Upper lobe of right lung (tissue), 1 donor: Measurements from ENCODE around the gene HP. TPM values are rescaled to one million over a fixed set of nuclear protein-coding genes. Genes with fewer than 3 reads are reported as not detected.
"Not testable (repeated sequence)": the region's sequence is repeated elsewhere in the genome, so short reads cannot be mapped to it uniquely, and the experiment has no call there.

Source experiments
- ATAC-seq: fragments of 200-7000 bp; cut with Tn5 transposase; one replicate; pipeline ENCODE4 v1.9.1; 2020; ENCODE audit warnings: mild to moderate bottlenecking, moderate library complexity
- DNase-seq: peaks from one replicate; pipeline ENCODE4 v3.0.0-alpha.2; 2020
- H3K27ac ChIP-seq: fragments of 200-600 bp; one replicate; pipeline ENCODE4 v1.8.0; 2022
- H3K27me3 ChIP-seq: fragments of 200-600 bp; one replicate; pipeline ENCODE4 v1.8.0; 2022; ENCODE audit warnings: mild to moderate bottlenecking
- H3K36me3 ChIP-seq: fragments of 200-600 bp; one replicate; pipeline ENCODE4 v1.8.0; 2022
- H3K4me1 ChIP-seq: fragments of 200-600 bp; one replicate; pipeline ENCODE4 v1.8.0; 2022
- H3K4me3 ChIP-seq: fragments of 200-600 bp; one replicate; pipeline ENCODE4 v1.8.0; 2022; ENCODE audit warnings: mild to moderate bottlenecking
- H3K9me3 ChIP-seq: fragments of 200-600 bp; one replicate; pipeline ENCODE4 v1.8.0; 2022
- CTCF ChIP-seq: fragments of 200-600 bp; IDR thresholded peaks from one replicate; pipeline ENCODE4 v1.8.0; 2022; ENCODE audit warnings: antibody characterized with exemption
- intact Hi-C: fragments of 100-400 bp; cut with DNase I; formaldehyde crosslinking; loops from one replicate; pipeline ENCODE4 v1.11.0; 2022
- total RNA-seq: library from RNA; stranded (reverse); fragmentation: NEBNext Ultra II Directional; extraction: Animal tissue kit (Norgen Biotek cat#: 25700); gene quantifications from one replicate; pipeline ENCODE4 v1.2.1, GENCODE V29; 2021
- donor health status: DM: no; HTN: yes; CAD: no; lungs with severe emphysema.

The HP gene
- total RNA-seq, 1 donor from 2014 or later, result 94.2 TPM

DNA sequence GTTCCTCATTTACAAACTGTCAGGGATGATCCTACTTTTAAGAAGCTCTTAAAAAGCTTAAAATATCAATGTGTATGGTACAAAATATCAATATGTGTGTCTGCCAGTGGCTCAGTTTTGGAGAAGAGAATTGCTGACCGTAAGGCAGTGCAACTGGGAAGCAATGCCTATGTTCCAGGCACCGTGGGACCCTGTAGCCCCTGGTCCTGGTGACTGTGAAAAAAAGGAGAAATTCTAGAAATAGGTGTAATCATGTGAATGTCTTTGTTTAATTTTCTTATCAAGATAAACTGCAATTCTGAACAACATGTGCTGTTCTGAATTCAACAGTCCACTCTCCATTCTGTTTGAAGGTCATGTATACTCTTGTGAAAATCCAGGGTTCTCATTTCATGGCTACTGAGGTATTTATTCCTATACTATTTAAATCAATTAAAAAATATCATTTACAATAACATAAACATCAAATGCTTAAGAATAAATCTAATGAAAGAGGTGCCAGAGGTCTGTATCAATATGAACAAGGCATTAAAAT, 9.4 kb upstream of the HP start:
- no peak overlapping the region for H3K4me3 ChIP-seq
- H3K4me1 ChIP-seq, result peaks cover 16% of the 10 kb centered on the region
- H3K9me3 ChIP-seq, result no peaks in the 10 kb centered on the region
- DNase-seq (no peak), ATAC-seq (no peak)
- intact Hi-C loops, result no loop called here
- H3K36me3 ChIP-seq, result no peaks in the 10 kb centered on the region
- H3K27ac ChIP-seq, result no peak overlapping the region
- no peaks in the 10 kb centered on the region for H3K27me3 ChIP-seq
- no peak for TF ChIP-seq CTCF

- Histone ChIP-seq H3K27ac (no peak overlapping the region), H3K36me3 (no peaks in the 10 kb centered on the region), H3K4me3 (no peak overlapping the region), H3K9me3 (no peaks in the 10 kb centered on the region), H3K27me3 (no peaks in the 10 kb centered on the region), H3K4me1 (peaks cover 11% of the 10 kb centered on the region)
- no peak for ATAC-seq
- TF ChIP-seq CTCF, result no peak
- intact Hi-C loops, result no loop called here
- no peak for DNase-seq
Measured at GRCh38 chr16:72049110-72049509, 5.2 kb upstream of the HP start.

- no peak overlapping the region for H3K4me3 ChIP-seq
- DNase-seq (no peak), ATAC-seq (peak; percentile 78)
- no peak overlapping the region for H3K27ac ChIP-seq
- intact Hi-C loops, result no loop called here
- no peaks in the 10 kb centered on the region for H3K9me3 ChIP-seq
- peaks cover 11% of the 10 kb centered on the region for H3K4me1 ChIP-seq
- H3K27me3 ChIP-seq, result no peaks in the 10 kb centered on the region
- H3K36me3 ChIP-seq, result no peaks in the 10 kb centered on the region
- TF ChIP-seq CTCF, result no peak
Measured at GRCh38 chr16:72050769-72051464, 3.4 kb upstream of the HP start.

DNA sequence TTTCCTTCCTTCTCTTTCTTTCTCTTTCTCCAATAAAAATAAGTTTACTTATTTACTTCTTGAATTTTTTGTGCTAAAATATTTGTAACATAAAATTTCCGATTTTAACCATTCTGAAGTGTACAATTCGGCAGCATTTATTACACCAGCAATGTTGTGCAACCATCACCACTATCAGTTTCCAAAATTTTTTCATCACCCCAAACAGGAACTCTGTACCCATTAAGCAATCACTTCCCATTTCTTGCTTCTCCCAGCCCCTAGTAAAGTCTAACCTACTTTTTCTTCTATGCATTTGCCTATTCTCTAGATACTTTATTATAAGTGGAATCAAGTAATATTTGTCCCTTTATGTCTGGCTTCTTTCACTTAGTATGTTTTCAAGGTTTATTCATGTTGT, 2.5 kb upstream of the HP start:
- intact Hi-C loops, result no loop called here
- Histone ChIP-seq H3K4me3 (no peak overlapping the region), H3K9me3 (no peaks in the 10 kb centered on the region), H3K27ac (no peak overlapping the region), H3K4me1 (peaks cover 11% of the 10 kb centered on the region), H3K36me3 (no peaks in the 10 kb centered on the region), H3K27me3 (no peaks in the 10 kb centered on the region)
- TF ChIP-seq CTCF, result no peak
- DNase-seq (no peak), ATAC-seq (peak; percentile 54)

DNA sequence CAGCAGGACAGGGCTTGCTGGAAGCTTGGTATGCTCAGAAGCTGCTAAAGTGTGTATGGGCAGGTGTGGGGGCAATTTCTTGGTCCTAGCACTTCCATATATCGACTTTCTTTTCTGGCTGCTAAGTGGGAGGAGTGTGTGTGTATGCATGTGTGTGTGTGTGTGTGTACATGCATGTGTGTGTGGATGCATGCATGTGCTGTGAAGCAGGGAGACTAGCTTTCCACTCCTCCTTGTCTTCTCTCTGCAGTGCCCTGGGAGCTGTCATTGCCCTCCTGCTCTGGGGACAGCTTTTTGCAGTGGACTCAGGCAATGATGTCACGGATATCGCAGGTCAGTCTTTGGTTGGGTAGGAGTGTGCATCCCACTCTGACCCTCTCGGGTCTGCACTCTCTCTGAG, 1.6 kb downstream of the HP start:
- Histone ChIP-seq H3K4me3 (no peak overlapping the region), H3K27me3 (no peaks in the 10 kb centered on the region), H3K9me3 (no peaks in the 10 kb centered on the region), H3K36me3 (no peaks in the 10 kb centered on the region), H3K4me1 (peaks cover 10% of the 10 kb centered on the region), H3K27ac (no peak overlapping the region)
- TF ChIP-seq CTCF, result no peak
- ATAC-seq (no peak), DNase-seq (no peak)
- intact Hi-C loops, result no loop called here

DNA sequence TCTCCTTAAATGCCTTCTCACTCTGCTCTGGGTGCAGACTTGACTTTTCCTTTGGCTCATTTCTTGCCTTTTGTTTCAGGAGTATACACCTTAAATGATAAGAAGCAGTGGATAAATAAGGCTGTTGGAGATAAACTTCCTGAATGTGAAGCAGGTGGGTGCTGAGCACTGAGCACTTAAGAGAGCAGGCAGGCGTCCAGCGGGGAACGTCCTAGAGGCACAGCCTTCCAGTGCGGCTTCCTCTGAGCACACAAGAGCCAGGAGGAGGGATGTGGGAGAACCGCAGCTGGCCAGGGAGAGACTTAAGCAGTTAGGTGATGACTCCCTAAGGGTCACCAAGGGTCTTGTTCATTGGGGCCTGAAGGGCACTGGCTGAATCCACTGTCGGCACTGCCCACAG, 3.0 kb downstream of the HP start:
- ATAC-seq, result peak; percentile 56
- DNase-seq, H3K4me1 ChIP-seq, H3K9me3 ChIP-seq, intact Hi-C loops, H3K27ac ChIP-seq, H3K4me3 ChIP-seq, H3K27me3 ChIP-seq, H3K36me3 ChIP-seq: not testable (repeated sequence)

DNA sequence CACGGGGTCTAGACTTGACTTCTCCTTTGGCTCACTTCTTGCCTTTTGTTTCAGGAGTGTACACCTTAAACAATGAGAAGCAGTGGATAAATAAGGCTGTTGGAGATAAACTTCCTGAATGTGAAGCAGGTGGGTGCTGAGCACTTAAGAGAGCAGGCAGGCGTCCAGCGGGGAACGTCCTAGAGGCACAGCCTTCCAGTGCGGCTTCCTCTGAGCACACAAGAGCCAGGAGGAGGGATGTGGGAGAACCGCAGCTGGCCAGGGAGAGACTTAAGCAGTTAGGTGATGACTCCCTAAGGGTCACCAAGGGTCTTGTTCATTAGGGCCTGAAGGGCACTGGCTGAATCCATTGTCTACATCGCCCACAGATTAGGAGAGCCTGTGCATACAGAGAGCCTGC, 4.8 kb downstream of the HP start:
- H3K27me3 ChIP-seq, DNase-seq, H3K36me3 ChIP-seq, H3K27ac ChIP-seq, H3K9me3 ChIP-seq, H3K4me3 ChIP-seq, intact Hi-C loops, H3K4me1 ChIP-seq: not testable (repeated sequence)
- peak; percentile 64 for ATAC-seq
